ENCODE data around the gene BDP1.

GRCh38 chr5:71455427-71456361 lies at the start of gene BDP1:
- TF ChIP-seq POLR2AphosphoS5 (IDR thresholded peaks at IDR 0.05; ENCODE audit: low read depth, low read length), result peak; percentile 75
- TF ChIP-seq, protein P1, sequence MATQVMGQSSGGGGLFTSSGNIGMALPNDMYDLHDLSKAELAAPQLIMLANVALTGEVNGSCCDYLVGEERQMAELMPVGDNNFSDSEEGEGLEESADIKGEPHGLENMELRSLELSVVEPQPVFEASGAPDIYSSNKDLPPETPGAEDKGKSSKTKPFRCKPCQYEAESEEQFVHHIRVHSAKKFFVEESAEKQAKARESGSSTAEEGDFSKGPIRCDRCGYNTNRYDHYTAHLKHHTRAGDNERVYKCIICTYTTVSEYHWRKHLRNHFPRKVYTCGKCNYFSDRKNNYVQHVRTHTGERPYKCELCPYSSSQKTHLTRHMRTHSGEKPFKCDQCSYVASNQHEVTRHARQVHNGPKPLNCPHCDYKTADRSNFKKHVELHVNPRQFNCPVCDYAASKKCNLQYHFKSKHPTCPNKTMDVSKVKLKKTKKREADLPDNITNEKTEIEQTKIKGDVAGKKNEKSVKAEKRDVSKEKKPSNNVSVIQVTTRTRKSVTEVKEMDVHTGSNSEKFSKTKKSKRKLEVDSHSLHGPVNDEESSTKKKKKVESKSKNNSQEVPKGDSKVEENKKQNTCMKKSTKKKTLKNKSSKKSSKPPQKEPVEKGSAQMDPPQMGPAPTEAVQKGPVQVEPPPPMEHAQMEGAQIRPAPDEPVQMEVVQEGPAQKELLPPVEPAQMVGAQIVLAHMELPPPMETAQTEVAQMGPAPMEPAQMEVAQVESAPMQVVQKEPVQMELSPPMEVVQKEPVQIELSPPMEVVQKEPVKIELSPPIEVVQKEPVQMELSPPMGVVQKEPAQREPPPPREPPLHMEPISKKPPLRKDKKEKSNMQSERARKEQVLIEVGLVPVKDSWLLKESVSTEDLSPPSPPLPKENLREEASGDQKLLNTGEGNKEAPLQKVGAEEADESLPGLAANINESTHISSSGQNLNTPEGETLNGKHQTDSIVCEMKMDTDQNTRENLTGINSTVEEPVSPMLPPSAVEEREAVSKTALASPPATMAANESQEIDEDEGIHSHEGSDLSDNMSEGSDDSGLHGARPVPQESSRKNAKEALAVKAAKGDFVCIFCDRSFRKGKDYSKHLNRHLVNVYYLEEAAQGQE (IDR thresholded peaks at IDR 0.05; ENCODE audit: insufficient read depth in 1 of 2, low read depth in 2 of 2, low read length in 2 of 2), result no peak
- peak; percentile 95 for TF ChIP-seq SIN3A (IDR thresholded peaks at IDR 0.05; ENCODE audit: borderline replicate concordance, insufficient read depth, low read length)
- peak; percentile 61; the same call in 1 of the 2 replicates for TF ChIP-seq TAF1 (IDR thresholded peaks at IDR 0.05; ENCODE audit: borderline replicate concordance, insufficient read depth, low read length)
